ENCODE results near the gene POMT1.

GRCh38 chr9:131528886-131529505 lies 26.3 kb downstream of the POMT1 start:
- no peak for TF ChIP-seq CTCF (IDR thresholded peaks at IDR 0.05)
- TF ChIP-seq EZH2phosphoT487 (IDR thresholded peaks at IDR 0.05) = no peak
